KMS-11 (cell line): Measurements from ENCODE around the gene SEC22A.

ENCODE experiments used
- H2AFZ ChIP-seq: fragments of 200-600 bp; sonication (generic); 2 replicates; pipeline ENCODE4 v1.6.1; 2016; ENCODE audit warnings: antibody characterized with exemption, mixed run types, low read depth
- H3K27ac ChIP-seq: fragments of 200-600 bp; sonication (generic); 2 replicates; pipeline ENCODE4 v1.6.1; 2016; ENCODE audit warnings: mild to moderate bottlenecking, mixed run types
- H3K27me3 ChIP-seq: fragments of 200-600 bp; sonication (generic); 2 replicates; pipeline ENCODE4 v1.6.1; 2017; ENCODE audit warnings: mild to moderate bottlenecking, low read depth, mixed run types, moderate library complexity; ENCODE audit not compliant: insufficient read depth
- H3K36me3 ChIP-seq: fragments of 200-600 bp; sonication (generic); 2 replicates; pipeline ENCODE4 v1.6.1; 2017; ENCODE audit warnings: mild to moderate bottlenecking, mixed run types; ENCODE audit not compliant: insufficient read depth
- H3K4me1 ChIP-seq: fragments of 200-600 bp; sonication (generic); 2 replicates; pipeline ENCODE4 v1.6.1; 2016; ENCODE audit warnings: mild to moderate bottlenecking, low read depth, mixed run types; ENCODE audit not compliant: poor library complexity, severe bottlenecking
- H3K4me2 ChIP-seq: fragments of 200-600 bp; sonication (generic); 2 replicates; pipeline ENCODE4 v1.7.0; 2016; ENCODE audit warnings: mild to moderate bottlenecking, mixed run types
- H3K4me3 ChIP-seq: fragments of 200-600 bp; sonication (generic); IDR thresholded peaks from 2 replicates; pipeline ENCODE4 v1.6.1; 2017; ENCODE audit warnings: low read depth, low read length, mixed read lengths; ENCODE audit not compliant: insufficient read depth
- H3K79me2 ChIP-seq: fragments of 200-600 bp; sonication (generic); 2 replicates; pipeline ENCODE4 v1.6.1; 2016; ENCODE audit warnings: low read depth, mixed run types; ENCODE audit not compliant: insufficient read depth
- H3K9ac ChIP-seq: fragments of 200-600 bp; sonication (generic); 2 replicates; pipeline ENCODE4 v1.6.1; 2016; ENCODE audit warnings: mild to moderate bottlenecking, mixed run types
- H4K20me1 ChIP-seq: fragments of 200-600 bp; sonication (generic); 2 replicates; pipeline ENCODE4 v1.6.1; 2016; ENCODE audit warnings: mild to moderate bottlenecking, mixed run types; ENCODE audit not compliant: insufficient read depth
- TF ChIP-seq, protein P1 (sequence below): fragments of 200-600 bp; sonication (generic); conservative IDR thresholded peaks from 2 replicates; pipeline ENCODE4 v1.6.1; 2017; ENCODE audit warnings: low read depth, mild to moderate bottlenecking, antibody characterized with exemption, low read length, moderate library complexity, mixed read lengths

Gene SEC22A

DNA sequence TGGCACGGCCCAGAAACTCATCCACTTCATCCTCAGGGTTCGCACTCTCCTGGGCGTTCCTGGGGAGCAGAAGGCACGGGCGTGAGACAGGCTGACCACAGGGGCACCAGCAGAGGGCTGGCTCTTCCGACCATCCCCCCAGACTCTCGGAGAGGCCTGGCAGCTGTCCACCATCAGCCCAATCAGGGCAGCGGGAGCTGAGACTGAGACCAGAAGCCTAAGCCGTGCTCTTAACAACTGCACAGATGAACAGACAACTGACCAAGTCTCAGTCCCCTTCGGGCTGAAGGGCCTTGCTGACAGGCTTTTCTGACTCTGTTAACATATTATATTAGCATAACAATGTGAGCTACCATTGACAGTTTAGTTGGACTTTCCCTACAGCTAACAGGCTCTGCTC lies 118.0 kb downstream of the SEC22A start:
- no peak overlapping the region for H3K27ac ChIP-seq
- no peaks in the 10 kb centered on the region for H3K4me1 ChIP-seq
- no peak overlapping the region for H3K9ac ChIP-seq
- TF ChIP-seq, protein P1, sequence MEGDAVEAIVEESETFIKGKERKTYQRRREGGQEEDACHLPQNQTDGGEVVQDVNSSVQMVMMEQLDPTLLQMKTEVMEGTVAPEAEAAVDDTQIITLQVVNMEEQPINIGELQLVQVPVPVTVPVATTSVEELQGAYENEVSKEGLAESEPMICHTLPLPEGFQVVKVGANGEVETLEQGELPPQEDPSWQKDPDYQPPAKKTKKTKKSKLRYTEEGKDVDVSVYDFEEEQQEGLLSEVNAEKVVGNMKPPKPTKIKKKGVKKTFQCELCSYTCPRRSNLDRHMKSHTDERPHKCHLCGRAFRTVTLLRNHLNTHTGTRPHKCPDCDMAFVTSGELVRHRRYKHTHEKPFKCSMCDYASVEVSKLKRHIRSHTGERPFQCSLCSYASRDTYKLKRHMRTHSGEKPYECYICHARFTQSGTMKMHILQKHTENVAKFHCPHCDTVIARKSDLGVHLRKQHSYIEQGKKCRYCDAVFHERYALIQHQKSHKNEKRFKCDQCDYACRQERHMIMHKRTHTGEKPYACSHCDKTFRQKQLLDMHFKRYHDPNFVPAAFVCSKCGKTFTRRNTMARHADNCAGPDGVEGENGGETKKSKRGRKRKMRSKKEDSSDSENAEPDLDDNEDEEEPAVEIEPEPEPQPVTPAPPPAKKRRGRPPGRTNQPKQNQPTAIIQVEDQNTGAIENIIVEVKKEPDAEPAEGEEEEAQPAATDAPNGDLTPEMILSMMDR: no peak
- no peaks in the 10 kb centered on the region for H3K79me2 ChIP-seq
- no peaks in the 10 kb centered on the region for H4K20me1 ChIP-seq
- H3K36me3 ChIP-seq: no peaks in the 10 kb centered on the region
- H3K27me3 ChIP-seq: peaks cover 3% of the 10 kb centered on the region; the same call in 1 of the 2 replicates
- H3K4me3 ChIP-seq: no peak overlapping the region
- no peak overlapping the region for H2AFZ ChIP-seq
- H3K4me2 ChIP-seq: no peak overlapping the region

DNA sequence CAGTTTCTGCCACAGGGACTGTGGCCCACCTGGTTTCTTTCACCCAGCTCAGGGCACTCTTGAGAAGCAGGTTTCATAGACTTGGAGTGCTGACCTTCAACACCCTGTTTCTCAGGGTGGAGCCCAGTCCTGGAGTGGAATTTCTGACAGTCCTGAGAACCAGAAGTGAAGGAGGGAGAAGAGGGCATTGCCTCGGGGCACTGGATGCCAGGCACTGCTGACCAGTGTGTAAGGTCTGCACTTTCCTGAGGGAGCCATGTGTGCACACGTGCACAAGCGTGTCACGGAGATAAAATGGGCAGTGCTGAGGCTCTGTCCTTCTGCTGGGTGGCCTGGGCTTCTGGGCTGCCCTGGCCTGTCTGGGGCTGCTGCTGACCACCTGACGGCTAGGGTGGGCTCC lies 118.5 kb downstream of the SEC22A start:
- Histone ChIP-seq H3K4me2 (no peak overlapping the region), H3K79me2 (no peaks in the 10 kb centered on the region), H3K9ac (no peak overlapping the region), H2AFZ (no peak overlapping the region), H3K4me1 (no peaks in the 10 kb centered on the region), H3K36me3 (no peaks in the 10 kb centered on the region), H3K27me3 (peaks cover 3% of the 10 kb centered on the region; the same call in 1 of the 2 replicates), H3K27ac (no peak overlapping the region), H3K4me3 (no peak overlapping the region), H4K20me1 (no peaks in the 10 kb centered on the region)
- TF ChIP-seq, protein P1: no peak

DNA sequence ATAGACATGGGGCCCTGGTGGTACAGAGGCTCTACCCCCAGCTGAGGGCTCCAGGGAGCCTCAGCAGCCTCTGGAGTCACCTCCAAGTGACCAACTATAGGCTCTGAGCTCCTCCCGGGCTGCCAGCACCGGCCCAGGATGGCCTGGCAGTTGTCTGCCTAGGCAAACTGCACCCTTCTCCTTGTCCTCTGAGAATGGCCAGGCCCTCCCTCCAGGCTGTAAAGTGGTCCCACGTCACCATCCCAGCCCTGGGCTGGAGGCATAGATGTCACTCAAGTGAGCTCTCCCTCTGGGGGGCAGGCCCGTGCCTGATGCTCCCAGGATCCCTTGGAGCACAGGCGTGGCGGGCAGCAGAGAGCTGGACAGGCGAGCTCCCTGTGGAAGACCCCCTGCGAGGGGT lies 120.1 kb downstream of the SEC22A start:
- no peak overlapping the region for H2AFZ ChIP-seq
- TF ChIP-seq, protein P1: no peak
- no peaks in the 10 kb centered on the region for H4K20me1 ChIP-seq
- no peak overlapping the region for H3K4me2 ChIP-seq
- no peak overlapping the region for H3K27ac ChIP-seq
- H3K4me3 ChIP-seq: no peak overlapping the region
- peaks cover 3% of the 10 kb centered on the region; the same call in 1 of the 2 replicates for H3K27me3 ChIP-seq
- H3K36me3 ChIP-seq: no peaks in the 10 kb centered on the region
- no peaks in the 10 kb centered on the region for H3K79me2 ChIP-seq
- H3K9ac ChIP-seq: no peak overlapping the region
- H3K4me1 ChIP-seq: no peaks in the 10 kb centered on the region

DNA sequence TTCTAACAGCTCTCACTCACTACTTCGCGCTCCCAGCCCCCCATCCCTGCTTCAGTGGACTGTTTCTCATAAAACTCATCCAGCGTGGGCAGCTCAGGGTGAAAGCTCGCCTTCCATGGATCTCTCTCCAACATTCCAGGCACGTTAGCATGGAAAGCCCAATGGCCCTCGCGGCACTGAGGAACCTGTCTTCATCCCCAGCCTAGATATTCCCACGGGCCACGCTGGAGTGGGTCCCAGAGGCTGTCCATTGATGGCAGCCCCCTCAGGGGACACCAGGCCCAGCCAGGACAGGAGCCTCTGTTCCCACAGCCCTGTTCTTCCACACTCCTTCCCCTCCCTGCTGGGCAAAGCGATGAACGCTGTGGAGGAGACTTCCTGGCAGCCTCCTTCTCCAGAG lies 121.1 kb downstream of the SEC22A start:
- H3K79me2 ChIP-seq: no peaks in the 10 kb centered on the region
- no peak overlapping the region for H3K4me3 ChIP-seq
- no peak overlapping the region for H2AFZ ChIP-seq
- H3K36me3 ChIP-seq: no peaks in the 10 kb centered on the region
- H4K20me1 ChIP-seq: no peaks in the 10 kb centered on the region
- TF ChIP-seq, protein P1: no peak
- H3K4me2 ChIP-seq: no peak overlapping the region
- no peak overlapping the region for H3K9ac ChIP-seq
- peaks cover 3% of the 10 kb centered on the region; the same call in 1 of the 2 replicates for H3K27me3 ChIP-seq
- H3K27ac ChIP-seq: no peak overlapping the region
- no peaks in the 10 kb centered on the region for H3K4me1 ChIP-seq
